ENCODE results near the gene SUZ12.
A peak's percentile ranks its signal among the peaks of the same experiment; 100 is the strongest.
"Not testable (repeated sequence)": the region's sequence is repeated elsewhere in the genome, so short reads cannot be mapped to it uniquely, and the experiment has no call there.

The SUZ12 gene

DNA sequence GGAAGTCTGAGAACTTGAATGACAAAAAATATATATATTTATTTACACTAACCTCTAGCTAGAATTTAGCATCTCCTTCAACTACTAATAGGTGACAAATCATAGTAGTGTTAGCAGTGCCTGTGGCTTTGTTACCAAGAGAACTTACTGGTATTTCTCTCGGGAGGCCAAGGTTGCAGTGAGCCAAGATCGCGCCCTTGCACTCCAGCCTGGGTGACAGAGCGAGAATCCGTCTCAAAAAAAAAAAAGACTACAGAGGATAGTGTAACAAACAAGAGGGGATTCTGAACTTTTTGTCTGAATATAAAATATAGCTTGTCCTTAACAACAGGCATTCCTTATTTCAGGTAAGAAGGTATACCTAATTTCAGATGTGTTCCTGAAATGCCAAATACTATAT lies 1.3 kb upstream of the SUZ12 start:
- Histone ChIP-seq H3K4me1 (ENCODE audit: insufficient read depth, low read length, severe bottlenecking) (peaks cover 23% of the 10 kb centered on the region), H3K27me3 (ENCODE audit: insufficient read depth, low read length) (no peaks in the 10 kb centered on the region), H3K4me3 (ENCODE audit: low read depth, low read length, poor library complexity, severe bottlenecking) (no peak overlapping the region), H3K9ac (ENCODE audit: low read length) (no peak overlapping the region), H3K9me3 (ENCODE audit: low read length) (no peaks in the 10 kb centered on the region), H3K9me2 (ENCODE audit: low read depth, low read length) (no peaks in the 10 kb centered on the region), H2AFZ (ENCODE audit: low read length) (no peak overlapping the region), H3F3A (ENCODE audit: insufficient read depth, low read length) (no peaks in the 10 kb centered on the region), H3K4me2 (ENCODE audit: low read length) (no peak overlapping the region), H3K36me3 (ENCODE audit: insufficient read depth, low read length) (peaks cover 9% of the 10 kb centered on the region), H4K20me1 (ENCODE audit: insufficient read depth, low read length) (no peaks in the 10 kb centered on the region), H3K79me2 (ENCODE audit: insufficient read depth, low read length) (peaks cover 31% of the 10 kb centered on the region), H3K27ac (ENCODE audit: low read depth, low read length, poor library complexity, severe bottlenecking) (no peak overlapping the region)
- TF ChIP-seq, protein P1, sequence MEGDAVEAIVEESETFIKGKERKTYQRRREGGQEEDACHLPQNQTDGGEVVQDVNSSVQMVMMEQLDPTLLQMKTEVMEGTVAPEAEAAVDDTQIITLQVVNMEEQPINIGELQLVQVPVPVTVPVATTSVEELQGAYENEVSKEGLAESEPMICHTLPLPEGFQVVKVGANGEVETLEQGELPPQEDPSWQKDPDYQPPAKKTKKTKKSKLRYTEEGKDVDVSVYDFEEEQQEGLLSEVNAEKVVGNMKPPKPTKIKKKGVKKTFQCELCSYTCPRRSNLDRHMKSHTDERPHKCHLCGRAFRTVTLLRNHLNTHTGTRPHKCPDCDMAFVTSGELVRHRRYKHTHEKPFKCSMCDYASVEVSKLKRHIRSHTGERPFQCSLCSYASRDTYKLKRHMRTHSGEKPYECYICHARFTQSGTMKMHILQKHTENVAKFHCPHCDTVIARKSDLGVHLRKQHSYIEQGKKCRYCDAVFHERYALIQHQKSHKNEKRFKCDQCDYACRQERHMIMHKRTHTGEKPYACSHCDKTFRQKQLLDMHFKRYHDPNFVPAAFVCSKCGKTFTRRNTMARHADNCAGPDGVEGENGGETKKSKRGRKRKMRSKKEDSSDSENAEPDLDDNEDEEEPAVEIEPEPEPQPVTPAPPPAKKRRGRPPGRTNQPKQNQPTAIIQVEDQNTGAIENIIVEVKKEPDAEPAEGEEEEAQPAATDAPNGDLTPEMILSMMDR (IDR thresholded peaks at IDR 0.05; ENCODE audit: low read length): no peak
- no peak for TF ChIP-seq EZH2 (IDR thresholded peaks at IDR 0.05; ENCODE audit: borderline replicate concordance, low read length)

DNA sequence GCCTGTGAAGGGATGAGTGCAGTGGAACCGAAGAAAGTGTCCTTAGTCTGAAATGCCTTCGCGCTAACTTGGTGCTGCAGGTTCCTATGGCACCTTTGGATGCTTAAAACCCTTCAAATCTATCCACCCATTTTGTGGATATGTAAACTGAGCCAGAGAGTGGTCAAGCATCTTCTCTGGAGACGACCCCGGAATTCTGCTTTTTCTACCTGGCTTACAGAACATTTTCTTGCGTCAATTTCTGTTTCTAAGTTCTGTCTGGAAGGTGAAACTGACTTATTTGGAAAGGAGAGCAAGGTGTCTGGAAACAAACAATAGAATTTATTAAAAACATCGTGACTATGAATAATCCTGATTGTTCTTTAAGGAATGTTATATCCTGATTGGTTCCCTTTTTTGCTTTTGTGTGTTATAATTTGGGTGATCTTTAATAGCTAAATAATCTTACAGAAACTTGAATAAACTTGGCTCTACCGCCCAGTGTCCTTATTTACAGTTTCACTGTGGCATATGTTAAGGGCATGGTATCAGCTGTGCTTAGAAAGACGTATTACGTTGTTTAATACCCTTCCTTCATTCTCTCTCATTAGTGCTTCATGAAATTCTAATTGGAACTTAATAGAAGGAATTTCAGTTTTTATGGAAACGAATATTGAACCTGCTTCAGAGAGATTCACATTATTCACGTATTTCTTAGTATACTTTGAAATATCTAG lies 1.3 kb downstream of the SUZ12 start:
- not testable (repeated sequence) for H3K27ac ChIP-seq (ENCODE audit: low read depth, low read length, poor library complexity, severe bottlenecking); H3K9me2 ChIP-seq (ENCODE audit: low read depth, low read length); H3F3A ChIP-seq (ENCODE audit: insufficient read depth, low read length); H2AFZ ChIP-seq (ENCODE audit: low read length); H4K20me1 ChIP-seq (ENCODE audit: insufficient read depth, low read length); H3K9me3 ChIP-seq (ENCODE audit: low read length); H3K27me3 ChIP-seq (ENCODE audit: insufficient read depth, low read length)
- peaks cover 29% of the 10 kb centered on the region for H3K36me3 ChIP-seq (ENCODE audit: insufficient read depth, low read length)
- H3K79me2 ChIP-seq (ENCODE audit: insufficient read depth, low read length): peaks cover 38% of the 10 kb centered on the region
- peaks cover 23% of the 10 kb centered on the region for H3K4me1 ChIP-seq (ENCODE audit: insufficient read depth, low read length, severe bottlenecking)
- peak overlapping the region; percentile 70 for H3K4me3 ChIP-seq (ENCODE audit: low read depth, low read length, poor library complexity, severe bottlenecking)
- peak overlapping the region; percentile 66 for H3K9ac ChIP-seq (ENCODE audit: low read length)
- peak overlapping the region; percentile 69 for H3K4me2 ChIP-seq (ENCODE audit: low read length)

GRCh38 chr17:31941916-31942315 lies 5.1 kb downstream of the SUZ12 start:
- H3K27me3 ChIP-seq (ENCODE audit: insufficient read depth, low read length); H3K9ac ChIP-seq (ENCODE audit: low read length); H3K9me3 ChIP-seq (ENCODE audit: low read length); H2AFZ ChIP-seq (ENCODE audit: low read length); H3K9me2 ChIP-seq (ENCODE audit: low read depth, low read length); H3K4me2 ChIP-seq (ENCODE audit: low read length); H3K27ac ChIP-seq (ENCODE audit: low read depth, low read length, poor library complexity, severe bottlenecking); H3K4me3 ChIP-seq (ENCODE audit: low read depth, low read length, poor library complexity, severe bottlenecking); H4K20me1 ChIP-seq (ENCODE audit: insufficient read depth, low read length); H3F3A ChIP-seq (ENCODE audit: insufficient read depth, low read length): not testable (repeated sequence)
- H3K4me1 ChIP-seq (ENCODE audit: insufficient read depth, low read length, severe bottlenecking): peaks cover 15% of the 10 kb centered on the region
- peaks cover 51% of the 10 kb centered on the region for H3K79me2 ChIP-seq (ENCODE audit: insufficient read depth, low read length)
- peaks cover 60% of the 10 kb centered on the region for H3K36me3 ChIP-seq (ENCODE audit: insufficient read depth, low read length)

- not testable (repeated sequence) for H4K20me1 ChIP-seq (ENCODE audit: insufficient read depth, low read length); H3K9ac ChIP-seq (ENCODE audit: low read length); H3K27me3 ChIP-seq (ENCODE audit: insufficient read depth, low read length); H3K9me3 ChIP-seq (ENCODE audit: low read length); H3K9me2 ChIP-seq (ENCODE audit: low read depth, low read length); H2AFZ ChIP-seq (ENCODE audit: low read length); H3F3A ChIP-seq (ENCODE audit: insufficient read depth, low read length); H3K4me3 ChIP-seq (ENCODE audit: low read depth, low read length, poor library complexity, severe bottlenecking); H3K27ac ChIP-seq (ENCODE audit: low read depth, low read length, poor library complexity, severe bottlenecking); H3K4me2 ChIP-seq (ENCODE audit: low read length)
- Histone ChIP-seq H3K4me1 (ENCODE audit: insufficient read depth, low read length, severe bottlenecking) (peaks cover 15% of the 10 kb centered on the region), H3K36me3 (ENCODE audit: insufficient read depth, low read length) (peaks cover 65% of the 10 kb centered on the region), H3K79me2 (ENCODE audit: insufficient read depth, low read length) (peaks cover 48% of the 10 kb centered on the region)
Observed at GRCh38 chr17:31942396-31942795, 5.6 kb downstream of the SUZ12 start.

GRCh38 chr17:31951953-31952352 lies 15.1 kb downstream of the SUZ12 start:
- H3K9ac ChIP-seq (ENCODE audit: low read length); H3K9me3 ChIP-seq (ENCODE audit: low read length); H3K9me2 ChIP-seq (ENCODE audit: low read depth, low read length); H3F3A ChIP-seq (ENCODE audit: insufficient read depth, low read length); H3K4me2 ChIP-seq (ENCODE audit: low read length); H3K79me2 ChIP-seq (ENCODE audit: insufficient read depth, low read length); H3K27me3 ChIP-seq (ENCODE audit: insufficient read depth, low read length); H3K4me3 ChIP-seq (ENCODE audit: low read depth, low read length, poor library complexity, severe bottlenecking); H2AFZ ChIP-seq (ENCODE audit: low read length); H3K27ac ChIP-seq (ENCODE audit: low read depth, low read length, poor library complexity, severe bottlenecking); H4K20me1 ChIP-seq (ENCODE audit: insufficient read depth, low read length); H3K4me1 ChIP-seq (ENCODE audit: insufficient read depth, low read length, severe bottlenecking): not testable (repeated sequence)
- peaks cover 70% of the 10 kb centered on the region for H3K36me3 ChIP-seq (ENCODE audit: insufficient read depth, low read length)

GRCh38 chr17:31964131-31964530 lies 27.3 kb downstream of the SUZ12 start:
- H3K9ac ChIP-seq (ENCODE audit: low read length); H3K27me3 ChIP-seq (ENCODE audit: insufficient read depth, low read length); H3F3A ChIP-seq (ENCODE audit: insufficient read depth, low read length); H3K9me3 ChIP-seq (ENCODE audit: low read length); H3K27ac ChIP-seq (ENCODE audit: low read depth, low read length, poor library complexity, severe bottlenecking); H3K4me1 ChIP-seq (ENCODE audit: insufficient read depth, low read length, severe bottlenecking); H4K20me1 ChIP-seq (ENCODE audit: insufficient read depth, low read length); H2AFZ ChIP-seq (ENCODE audit: low read length); H3K9me2 ChIP-seq (ENCODE audit: low read depth, low read length); H3K79me2 ChIP-seq (ENCODE audit: insufficient read depth, low read length); H3K4me2 ChIP-seq (ENCODE audit: low read length); H3K4me3 ChIP-seq (ENCODE audit: low read depth, low read length, poor library complexity, severe bottlenecking): not testable (repeated sequence)
- H3K36me3 ChIP-seq (ENCODE audit: insufficient read depth, low read length): peaks cover 85% of the 10 kb centered on the region
